ENCODE measurements around the gene TAF8.
A peak's percentile ranks its signal among the peaks of the same experiment; 100 is the strongest.

TAF8 gene

DNA sequence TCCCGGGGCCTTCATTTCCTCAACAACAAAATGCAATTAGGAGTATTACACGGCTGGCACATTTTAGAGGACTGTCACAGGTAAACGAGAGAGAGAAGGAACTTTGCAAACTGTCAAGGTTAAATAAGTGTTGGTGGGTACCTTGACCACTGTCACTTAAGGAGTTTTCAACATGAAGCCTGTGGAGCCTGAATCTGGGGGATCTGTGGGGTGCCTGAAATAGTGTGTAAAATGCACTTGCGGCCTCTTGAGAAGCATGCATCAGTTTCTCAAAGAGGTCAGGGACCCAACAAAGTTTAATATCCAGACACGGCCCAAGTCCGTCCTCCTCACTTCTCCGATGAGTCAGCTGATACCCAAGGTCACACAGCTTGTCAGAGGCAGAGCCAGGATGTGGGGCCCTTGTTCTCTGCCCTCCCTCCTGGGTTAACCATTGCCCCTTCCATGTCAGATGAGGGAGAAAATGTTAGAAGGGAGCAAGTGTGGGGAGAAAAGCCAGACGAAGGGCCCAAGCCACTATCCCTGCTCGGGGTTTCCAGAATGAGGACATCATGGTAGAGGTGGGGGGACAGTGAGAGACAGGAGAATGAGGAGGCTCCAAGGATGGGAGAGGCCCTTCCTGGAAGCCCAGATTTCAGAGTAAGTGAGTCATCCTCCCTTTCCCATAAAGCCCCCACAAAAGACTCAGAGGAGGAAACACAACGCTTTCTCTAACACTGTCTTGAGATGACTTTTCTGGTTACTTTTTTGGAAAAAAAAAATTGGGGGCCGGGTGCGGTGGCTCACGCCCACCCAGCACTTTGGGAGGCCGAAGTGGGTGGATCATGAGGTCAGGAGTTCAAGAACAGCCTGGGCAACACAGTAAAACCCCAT lies 49.9 kb downstream of the TAF8 start:
- no peak for DNase-seq

DNA sequence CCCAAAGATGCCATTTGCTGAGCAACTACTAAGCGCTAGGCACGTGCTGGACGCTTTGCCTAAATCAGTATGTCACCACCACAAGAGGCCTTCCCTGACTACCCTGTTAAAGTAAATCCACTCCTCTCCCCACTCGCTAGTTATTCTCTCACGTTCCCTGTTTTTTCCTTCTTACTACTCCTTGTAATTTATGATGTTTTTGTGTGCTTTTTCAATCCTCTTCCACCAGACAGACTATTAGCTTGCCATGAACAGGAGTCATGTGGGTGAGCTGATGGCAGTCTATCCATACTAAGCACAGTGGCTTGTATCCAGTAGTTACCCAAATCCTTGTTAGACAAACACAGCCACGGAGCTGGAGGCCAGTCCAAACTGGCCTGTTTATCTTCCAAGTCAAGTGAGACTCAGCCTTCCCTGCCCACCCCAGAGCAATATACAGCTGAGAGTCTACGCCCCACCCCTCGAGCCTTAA lies 50.9 kb downstream of the TAF8 start:
- no peak for DNase-seq

DNA sequence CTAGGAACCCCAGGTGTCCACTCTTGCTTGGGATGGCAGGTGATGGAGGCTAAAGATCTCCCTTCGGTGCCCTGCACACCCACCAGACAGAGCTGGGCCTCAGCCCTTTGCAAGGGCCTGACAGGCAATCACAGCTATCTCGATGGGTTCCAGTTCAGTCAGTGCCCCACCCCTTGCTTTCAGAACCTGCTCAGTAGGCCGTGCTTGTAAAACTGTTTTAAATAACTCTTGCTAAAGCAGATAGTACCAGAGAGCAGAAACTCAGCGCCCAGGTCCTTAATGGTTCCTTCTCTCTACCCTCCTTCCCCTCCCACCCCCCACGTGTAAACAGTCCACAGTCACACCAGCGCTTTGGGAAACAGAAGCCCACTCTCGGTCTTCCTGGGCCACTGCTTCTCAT lies 52.9 kb downstream of the TAF8 start:
- DNase-seq: no peak

DNA sequence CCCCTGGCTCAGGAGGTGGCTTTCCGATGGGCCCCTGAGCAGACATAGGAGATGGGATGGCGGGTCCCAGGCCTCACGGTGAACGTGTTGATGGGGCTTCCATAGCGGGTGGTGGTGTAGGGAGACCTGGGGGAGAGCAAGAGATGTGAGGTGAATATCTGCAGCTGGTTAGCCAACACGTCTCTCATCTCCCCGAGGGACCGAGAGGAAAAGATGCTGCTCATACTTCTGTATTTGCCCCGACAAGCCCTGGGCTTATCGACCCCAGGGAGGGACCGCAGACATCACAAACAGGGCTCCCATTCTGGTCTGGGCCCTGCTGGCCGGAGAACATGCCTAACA lies 53.4 kb downstream of the TAF8 start:
- no peak for DNase-seq

DNA sequence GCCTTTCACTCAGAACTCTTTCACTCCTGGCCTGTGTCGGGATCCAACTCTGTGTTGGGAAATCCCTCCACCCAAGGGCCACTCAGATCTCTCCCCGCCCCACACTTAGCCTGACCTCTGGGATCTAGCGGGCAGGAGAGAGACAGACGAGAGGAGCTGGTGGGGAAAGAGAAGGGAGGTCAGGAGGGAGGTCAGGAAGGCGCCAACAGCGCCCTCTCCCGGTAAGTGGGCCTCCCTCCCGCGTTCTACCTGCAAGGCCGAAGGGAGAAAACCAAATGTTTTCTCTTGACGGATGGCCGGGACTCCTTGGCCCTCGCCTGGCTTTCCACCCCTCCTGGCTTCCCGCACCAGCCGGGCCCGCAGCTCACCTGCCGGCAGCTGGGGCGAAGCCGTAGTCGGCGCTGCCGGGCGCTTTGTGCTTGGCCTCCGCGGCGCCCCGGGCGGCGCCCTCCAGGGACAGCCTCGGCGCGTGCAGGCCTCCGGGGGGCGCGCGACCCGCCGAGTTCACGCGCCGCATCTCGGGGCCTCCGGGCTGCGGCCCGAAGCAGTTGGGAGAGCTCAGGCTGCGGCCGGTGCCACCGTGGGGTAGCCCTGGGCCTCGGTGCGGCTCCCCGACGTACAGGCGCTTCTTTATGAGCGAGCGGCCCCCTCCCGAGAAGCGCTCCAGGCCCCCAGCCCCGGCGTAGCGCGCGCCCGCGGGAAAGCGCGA lies 53.9 kb downstream of the TAF8 start:
- peak; percentile 56 to 70 for DNase-seq

DNA sequence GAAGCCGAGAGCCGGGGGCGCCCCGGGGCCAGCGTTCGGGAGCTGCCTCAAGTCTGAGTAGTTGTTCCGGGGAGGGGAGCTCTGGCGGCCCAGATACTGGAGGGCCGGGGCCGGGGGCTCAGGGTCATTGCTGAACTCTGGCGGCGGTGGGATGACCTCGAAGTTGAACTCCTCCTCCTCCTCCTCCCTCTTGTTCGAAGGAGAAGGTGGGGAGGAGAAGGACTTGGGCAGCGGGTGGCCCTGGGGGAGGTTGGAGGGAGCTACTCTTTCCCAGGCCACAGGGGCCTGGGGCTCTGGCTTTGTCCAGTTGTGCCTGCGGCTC lies 54.4 kb downstream of the TAF8 start:
- DNase-seq: no peak

DNA sequence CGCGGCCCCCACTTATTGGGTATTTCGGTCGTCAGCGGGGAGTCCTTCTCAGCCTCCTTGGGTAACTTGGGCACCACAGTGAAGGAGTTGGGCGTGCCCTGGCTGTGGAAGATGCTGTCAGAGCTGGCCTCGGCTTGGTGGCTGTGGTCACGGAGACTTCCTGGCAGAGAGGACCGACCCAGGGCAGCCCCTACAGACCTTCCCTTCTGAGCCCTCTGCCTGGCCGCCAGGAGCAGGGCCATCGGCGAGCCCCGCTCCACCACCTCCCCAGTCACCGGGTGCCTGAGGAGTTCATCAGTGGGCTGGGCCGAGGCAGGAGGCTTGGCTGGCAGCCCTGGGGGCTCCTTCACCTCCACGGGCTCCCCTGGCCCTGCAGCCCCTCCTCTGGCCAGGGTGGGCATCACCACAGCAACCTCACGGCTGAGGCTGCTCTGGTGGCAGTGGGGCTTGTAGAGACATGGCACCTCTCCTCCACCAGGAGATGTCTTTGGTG lies 54.9 kb downstream of the TAF8 start:
- no peak for DNase-seq

DNA sequence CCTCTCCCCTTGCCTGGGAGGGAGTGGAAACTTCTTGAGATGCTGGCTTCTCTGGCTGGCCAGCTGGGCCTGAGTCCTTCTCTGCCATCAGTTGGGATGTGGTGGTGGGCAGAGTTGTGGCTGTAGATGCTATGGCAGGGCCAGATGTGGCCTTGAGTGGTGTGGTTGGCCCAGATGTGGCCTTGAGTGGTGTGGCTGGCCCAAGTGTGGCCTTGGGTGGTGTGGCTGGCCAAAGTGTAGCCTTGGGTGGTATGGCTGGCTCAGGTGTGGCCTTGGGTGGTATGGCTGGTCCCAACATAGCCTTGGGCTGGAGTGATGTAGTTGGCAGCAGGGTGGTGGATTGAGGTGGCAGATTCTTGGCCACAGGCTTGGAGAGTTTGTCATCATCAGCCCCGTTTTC lies 55.4 kb downstream of the TAF8 start:
- no peak for DNase-seq

DNA sequence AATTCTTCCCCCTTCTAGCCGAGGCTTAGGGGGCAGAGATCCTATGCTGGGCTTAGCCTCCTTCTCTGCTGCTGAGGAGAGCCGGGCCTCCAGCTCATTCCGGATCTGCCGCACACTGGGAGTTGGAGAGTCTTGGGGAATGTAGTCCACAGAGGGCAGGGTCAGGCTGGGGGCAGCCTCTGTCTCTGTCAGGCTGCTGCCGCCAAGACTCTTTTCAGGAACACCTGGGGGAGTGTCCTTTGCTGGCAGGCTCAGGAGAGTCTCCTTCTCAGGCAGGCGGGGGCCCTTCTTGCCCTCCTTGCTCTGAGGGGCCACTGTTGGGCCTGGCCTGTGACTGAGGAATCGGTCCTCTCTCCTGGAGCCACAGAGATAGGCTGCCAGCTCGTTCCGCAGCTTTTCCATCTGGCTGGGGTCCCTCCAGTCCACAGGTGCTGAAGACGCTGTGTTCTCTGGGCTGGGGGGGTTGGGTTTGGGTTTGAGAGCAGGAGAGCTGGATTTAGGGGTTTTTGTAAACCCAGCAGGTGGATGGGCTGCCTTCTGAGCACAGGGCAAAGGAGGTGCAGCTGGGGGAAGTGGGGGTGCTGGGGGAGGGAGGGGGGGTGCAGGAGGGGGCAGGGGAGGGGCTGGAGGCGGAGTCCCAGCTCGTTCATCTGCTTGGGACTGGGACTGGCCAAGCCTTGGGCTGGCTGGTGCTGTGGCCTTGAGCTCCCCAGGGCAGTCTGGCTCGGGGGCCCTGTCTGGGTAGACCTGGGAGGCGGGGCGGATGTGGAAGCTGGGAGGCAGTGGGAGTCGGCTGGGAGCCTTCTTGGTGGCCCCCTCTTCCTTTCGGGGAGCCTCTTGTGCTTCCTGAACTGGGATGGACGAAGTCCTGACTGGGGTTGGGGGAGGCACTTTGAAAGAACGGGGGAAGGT lies 56.0 kb downstream of the TAF8 start:
- no peak for DNase-seq

DNA sequence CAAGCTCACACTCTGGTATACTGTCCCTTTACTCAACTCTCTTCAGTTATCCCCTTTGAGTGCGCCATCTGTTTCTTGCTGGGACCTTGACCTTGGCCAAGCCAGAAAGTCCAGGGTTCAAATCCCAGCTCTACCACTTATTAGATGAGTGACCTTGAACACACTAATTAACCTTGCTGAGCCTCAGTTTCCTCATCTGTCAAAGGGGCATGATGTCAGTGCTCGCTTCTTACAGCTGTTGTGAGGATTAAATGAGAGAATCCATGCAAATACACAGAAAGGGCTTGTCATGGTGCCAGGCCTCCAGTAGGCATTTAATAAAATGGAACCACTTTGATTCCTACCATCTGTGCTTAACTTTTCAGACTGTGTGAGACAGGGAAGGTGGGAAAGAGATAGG lies 57.7 kb downstream of the TAF8 start:
- no peak for DNase-seq

DNA sequence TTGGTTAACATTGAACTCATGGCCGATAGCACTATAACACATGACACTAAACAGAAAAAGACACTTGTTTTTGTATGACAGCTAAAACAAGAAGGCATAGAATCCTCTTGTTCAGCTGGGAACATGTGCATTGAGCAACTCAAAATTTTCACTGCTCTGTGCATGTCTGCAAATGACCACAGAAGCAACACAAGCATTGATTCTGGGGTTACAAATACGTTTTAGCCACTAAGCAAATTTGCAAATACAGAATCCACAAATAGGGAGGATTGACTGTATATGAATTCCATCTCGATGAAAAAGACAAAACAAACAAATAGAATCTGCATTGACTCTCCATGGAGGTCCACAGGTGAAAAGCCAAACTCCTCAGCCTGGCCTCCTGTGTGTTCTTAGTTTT lies 60.4 kb downstream of the TAF8 start:
- DNase-seq: no peak

DNA sequence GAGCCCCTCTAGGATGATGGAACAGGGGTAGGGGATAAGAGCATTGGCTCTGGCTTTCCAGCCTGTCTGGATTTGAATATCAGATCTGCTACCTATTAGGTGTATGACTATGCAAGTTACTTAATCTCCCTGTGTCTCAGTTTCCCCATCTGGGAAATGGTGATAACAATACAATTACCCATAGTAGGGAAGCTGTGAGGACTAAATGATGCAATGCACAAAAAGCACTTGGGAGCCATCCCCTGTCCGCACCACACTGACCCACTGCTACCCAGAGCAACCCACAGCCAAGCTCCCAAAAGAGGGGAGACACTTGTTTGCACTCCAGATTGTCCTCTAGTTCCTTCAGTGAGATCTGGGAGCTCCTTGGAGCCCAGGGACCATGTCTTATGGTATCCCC lies 62.0 kb downstream of the TAF8 start:
- no peak for DNase-seq

DNA sequence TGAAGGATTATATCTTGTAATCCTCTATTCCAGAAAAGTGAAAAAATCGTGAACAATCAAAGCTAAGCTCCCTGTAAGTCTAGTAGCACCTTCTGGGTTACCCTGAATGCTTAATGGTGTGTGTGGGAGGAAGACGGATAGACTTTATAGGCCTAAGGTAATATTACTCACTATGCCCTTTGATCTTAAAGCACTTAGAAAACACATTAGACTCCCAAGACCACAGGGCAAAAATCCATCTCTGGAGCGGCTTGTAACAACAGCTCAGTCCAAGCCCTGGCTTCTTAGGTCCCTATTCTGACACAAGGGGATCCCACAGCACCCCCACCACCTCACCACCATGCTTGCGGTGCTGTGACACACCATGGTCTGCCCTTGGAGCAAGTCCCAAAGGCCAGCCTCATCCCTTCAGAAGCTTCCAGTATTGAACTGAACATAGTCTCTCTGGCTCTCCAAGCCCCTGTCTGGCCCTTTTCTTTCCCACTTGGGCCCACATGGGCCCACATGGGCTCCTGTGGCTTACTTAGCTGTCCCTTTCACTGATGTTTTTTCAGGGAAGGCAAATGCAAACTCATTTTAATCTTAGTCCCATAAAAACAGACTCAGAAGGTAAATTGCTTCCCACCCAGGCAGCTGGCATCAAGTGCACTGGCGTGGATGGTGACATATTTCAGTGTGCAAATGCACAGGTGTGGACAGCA lies 63.8 kb downstream of the TAF8 start:
- DNase-seq: no peak

DNA sequence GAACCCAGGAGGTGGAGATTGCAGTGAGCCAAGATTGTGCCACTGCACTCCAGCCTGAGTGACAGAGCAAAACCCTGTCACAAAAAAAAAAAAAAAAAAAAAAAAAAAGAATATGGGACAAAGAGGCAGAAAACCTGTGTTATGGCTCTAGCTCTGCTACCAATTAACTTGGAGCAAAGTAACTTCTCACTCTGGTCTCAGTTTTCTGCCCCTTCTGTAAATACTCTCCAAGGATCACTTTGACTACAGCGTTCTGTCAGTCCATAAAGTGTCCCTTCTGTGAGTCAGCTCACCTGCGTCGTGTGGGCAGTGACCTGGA lies 67.5 kb downstream of the TAF8 start:
- no peak for DNase-seq

DNA sequence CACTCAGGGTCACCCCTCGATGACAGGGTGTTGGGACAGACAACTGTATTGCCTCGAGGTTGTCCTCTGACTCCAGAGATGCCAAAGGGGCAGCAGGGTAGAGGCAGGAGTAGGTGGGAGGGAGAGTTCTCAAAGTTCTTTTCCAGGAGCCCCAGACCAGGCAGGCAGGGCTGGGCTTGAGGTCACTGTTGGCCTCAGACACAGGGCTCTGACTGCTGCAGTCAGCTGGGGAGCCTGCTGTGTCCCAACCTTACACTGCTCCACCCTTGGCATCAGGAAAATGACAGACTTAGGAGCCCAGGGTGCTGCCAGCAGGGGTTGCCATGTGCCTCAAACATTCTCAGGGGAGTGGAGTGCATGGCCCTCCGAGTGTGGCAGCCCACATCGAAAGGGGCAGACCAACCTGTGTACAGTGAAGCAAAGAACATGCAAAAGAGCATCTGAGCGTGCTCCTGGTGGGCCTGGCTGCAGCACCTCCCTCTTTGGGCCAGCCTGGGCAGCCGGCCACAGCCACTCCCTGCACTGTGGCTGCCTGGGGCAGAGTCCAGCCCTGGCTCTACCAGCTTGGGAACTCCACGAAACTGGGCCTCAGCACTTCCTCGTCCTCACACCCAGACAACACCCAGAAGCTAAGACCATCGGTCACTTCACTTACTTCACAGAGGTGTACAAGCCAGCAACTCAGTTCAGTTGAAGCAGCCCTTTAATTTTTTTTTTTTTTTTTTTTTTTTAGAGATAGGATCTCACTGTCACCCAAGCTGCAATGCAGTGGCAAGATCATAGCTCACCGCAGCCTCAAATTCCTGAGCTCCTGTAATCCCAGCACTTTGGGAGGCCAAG lies 68.1 kb downstream of the TAF8 start:
- no peak for DNase-seq

DNA sequence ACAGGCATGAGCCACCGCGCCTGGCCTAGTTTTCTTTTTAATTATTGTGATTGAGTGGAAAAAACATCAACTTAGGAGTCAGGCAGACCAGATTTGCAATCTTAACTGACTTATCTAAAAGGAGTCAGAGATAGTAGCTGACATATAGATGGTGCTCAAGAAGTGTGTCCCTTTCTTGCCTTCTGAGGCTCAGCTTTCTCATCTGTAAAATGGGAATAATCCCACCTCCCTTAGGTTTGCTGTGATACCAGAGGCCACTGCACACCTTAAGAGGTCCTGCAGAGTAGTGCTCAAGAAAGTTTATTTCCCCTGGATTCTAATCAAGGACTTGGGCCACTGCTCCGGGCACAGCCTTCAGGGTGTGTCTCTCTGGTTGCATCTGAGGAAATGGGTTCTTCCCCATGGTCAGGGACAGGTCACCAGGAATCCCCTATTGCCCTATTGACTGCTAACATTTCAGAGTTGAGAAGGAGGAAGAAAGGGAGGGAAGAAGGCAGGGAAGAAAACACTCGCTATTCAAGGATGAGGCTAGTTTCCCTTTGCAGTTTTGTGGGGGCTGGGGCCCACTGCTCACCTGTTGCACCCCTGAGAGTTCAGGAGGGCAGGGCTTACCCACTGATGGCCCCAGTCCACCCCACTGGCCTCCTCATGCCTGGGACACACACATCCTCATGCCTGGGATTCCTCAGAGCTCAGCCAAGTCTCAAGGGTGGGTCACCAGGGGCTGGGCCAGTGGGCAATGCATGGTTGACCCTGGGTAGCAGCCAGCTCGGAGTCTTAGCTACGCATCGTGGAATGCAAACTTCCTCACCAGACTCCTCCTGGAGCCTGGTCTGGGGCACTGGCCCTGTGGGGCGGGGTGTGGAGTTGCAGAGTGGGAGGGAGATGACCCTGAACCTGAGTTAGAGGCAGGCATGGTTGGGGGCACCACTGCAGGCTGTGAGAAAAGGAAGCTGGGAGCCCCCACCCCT lies 70.9 kb downstream of the TAF8 start:
- DNase-seq: no peak

DNA sequence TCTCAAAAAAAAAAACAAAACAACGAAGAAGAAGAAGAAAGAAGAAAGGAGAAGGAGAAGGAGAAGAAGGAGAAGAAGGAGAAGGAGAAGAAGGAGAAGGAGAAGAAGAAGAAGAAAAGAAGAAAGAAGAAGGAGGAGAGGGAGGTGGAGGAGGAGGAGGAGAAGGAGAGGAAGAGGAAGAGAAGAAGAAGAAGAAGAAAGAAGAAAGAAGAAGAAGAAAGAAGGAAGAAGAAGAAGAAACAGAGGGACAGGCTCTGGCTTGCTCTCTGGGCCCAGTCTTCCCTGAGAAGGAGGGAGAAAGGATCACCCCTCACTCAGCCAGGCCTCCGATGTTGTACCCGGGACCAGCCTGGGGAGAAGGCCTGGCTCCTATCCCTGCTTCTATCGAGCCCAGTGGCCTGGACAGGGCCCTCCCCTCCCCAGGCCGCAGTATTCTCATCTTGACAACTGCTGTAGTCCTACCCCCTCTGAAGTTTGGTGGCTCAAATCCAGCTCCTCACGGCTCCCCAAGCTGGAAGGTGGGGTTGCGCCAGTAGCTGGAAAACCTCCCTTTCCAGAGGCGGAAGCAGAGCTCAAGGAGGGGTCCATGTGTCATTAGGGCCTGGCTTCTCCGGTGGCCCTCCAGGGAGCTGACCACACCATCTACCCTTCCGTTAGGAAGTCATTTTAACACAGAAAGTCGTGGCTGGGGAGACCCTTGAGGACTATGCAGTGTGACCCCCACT lies 73.2 kb downstream of the TAF8 start:
- DNase-seq: no peak

DNA sequence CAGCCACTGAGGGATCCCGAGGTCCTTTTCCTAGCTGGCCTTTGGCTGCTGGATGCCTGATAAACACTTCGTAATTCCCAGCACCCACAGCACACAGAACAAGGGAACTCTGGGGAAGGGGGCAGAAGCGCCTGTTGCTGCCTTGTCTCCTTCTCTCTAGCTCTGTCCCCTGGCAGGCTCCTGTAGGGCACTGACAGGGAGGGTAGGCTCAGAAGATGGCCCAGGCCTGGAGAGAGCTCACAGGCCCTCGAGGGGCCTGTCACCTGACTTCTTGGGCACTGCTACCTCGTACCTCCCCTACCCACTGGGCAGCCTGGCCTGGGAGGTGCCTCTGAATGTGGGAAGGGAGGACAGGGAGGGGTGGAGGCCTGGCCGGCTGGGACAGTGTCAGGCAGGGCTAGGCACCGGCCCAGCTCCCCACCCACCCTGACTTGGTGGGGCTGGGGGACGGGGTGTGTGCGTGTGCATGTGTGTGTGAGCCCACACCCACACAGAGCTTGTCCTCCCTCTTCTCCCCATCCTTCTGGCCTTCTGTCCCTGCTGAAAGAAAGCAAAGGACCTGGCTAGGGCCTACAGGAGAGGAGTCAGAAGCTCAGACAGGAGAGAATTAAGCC lies 74.0 kb downstream of the TAF8 start:
- DNase-seq: no peak

DNA sequence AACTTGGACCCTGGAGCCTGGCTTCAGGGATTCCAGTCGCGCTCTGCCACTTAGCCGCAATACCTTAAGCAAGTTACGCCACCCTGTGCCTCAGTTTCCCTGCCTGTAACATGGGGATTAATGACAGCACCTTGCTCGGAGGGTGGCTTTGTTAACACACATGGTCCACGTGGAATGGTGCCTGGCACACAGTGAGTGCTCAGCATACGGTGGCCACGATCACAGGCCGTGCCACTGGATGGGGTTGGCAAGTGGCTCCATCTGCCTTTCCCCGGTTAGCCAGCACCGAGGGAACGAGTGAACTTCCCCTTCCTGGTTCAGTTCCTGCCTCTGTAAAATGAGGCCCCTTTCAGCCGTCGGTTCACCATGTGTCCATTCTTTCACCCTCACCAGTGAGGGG lies 74.9 kb downstream of the TAF8 start:
- no peak for DNase-seq

DNA sequence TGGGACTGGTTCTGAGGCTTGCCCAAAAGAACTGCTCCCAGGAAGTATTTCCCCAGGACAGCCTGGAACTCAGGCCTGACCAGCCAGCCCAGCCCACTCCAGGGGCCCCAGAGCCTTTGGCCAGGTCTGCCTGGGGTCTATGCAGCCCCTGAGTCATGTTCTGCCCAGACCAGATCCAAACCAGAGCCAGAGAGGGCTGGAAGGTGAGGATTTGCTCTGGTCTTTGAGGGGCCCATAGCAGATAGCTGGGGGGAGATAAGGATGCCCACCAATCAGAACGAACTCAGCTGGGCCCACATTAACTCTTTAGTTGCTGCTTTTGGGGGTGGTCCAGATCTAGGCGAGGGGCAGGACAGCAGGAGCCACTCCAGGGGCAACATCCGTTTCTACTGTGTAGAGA lies 75.3 kb downstream of the TAF8 start:
- no peak for DNase-seq
